HCT116 (cell line): ENCODE results near the gene PARVB. TPM values are rescaled to one million over a fixed set of nuclear protein-coding genes. Genes with fewer than 3 reads are reported as not detected.

Experiments
- ATAC-seq: fragments of 200-7000 bp; cut with Tn5 transposase; 2 replicates; pipeline ENCODE4 v1.9.1; 2020; ENCODE audit warnings: mild to moderate bottlenecking, moderate library complexity
- BruUV-seq: library from RNA; stranded (reverse); fragments of 400-500 nt; replicated peaks from 2 replicates; lab custom pipeline; 2021; lab: Mats Ljungman, UMichigan
- CTCF ChIA-PET: fragments of 300-600 bp; sonication (Branson Sonifier 250); formaldehyde crosslinking; loops from one replicate; lab custom pipeline; 2021; ENCODE audit warnings: antibody characterized with exemption; lab: Charles Lee
- POLR2A ChIA-PET: fragments of 300-600, 350-600 bp; sonication (Branson Sonifier 250); formaldehyde crosslinking; loops from one replicate; lab custom pipeline; 2021; ENCODE audit warnings: antibody characterized with exemption; lab: Charles Lee
- RAD21 ChIA-PET, 2 experiments: fragments of 300-600 bp; sonication (Branson Sonifier 250); formaldehyde crosslinking; loops; one replicate each; lab custom pipeline; 2023; ENCODE audit warnings: low total read pairs in 2 of 2; ENCODE audit not compliant: uncharacterized antibody in 2 of 2, unreplicated experiment in 2 of 2, low non-redundant PET in 1 of 2; lab: Charles Lee
- DNase-seq: peaks from one replicate; pipeline ENCODE4 v3.0.0-alpha.2; 2010; ENCODE audit warnings: low read depth, low spot score
- H2AFZ ChIP-seq: fragments of 200-600 bp; shearing (Covaris generic), sonication (generic); 2 replicates; pipeline ENCODE4 v1.6.1; 2017; ENCODE audit warnings: low read depth, mixed run types, mixed read lengths, antibody characterized with exemption, low read length; ENCODE audit not compliant: poor library complexity, severe bottlenecking
- H3K27ac ChIP-seq: 2 replicates; pipeline ENCODE4 v1.5.1; 2012; ENCODE audit warnings: low read depth, low read length
- H3K27me3 ChIP-seq: fragments of 200-600 bp; sonication (generic); 2 replicates; pipeline ENCODE4 v1.6.1; 2016; ENCODE audit warnings: mixed run types, low read length, mixed read lengths; ENCODE audit not compliant: insufficient read depth
- H3K36me3 ChIP-seq, 2 experiments: fragments of 200-500 bp in 1 of 2; fragments of 200-600 bp in 1 of 2; sonication (Bioruptor generic) in 1 of 2; sonication (generic) in 1 of 2; 2 replicates each; pipeline versions ENCODE4 v1.5.1 to v1.6.1; 2014 to 2016; ENCODE audit warnings: low read length in 2 of 2, inconsistent platforms in 1 of 2, mixed read lengths in 1 of 2, mixed run types in 1 of 2; ENCODE audit not compliant: insufficient read depth in 2 of 2, control insufficient read depth in 1 of 2
- H3K4me1 ChIP-seq, 2 experiments: fragments of 200-600 bp in 1 of 2; sonication (generic) in 1 of 2; 2 replicates each; pipeline versions ENCODE4 v1.5.1 to v1.6.1; 2012 to 2017; ENCODE audit warnings: low read length in 2 of 2, inconsistent platforms in 1 of 2, mild to moderate bottlenecking in 1 of 2, mixed read lengths in 1 of 2, mixed run types in 1 of 2, moderate library complexity in 1 of 2; ENCODE audit not compliant: insufficient read depth in 2 of 2, control insufficient read depth in 1 of 2
- H3K4me2 ChIP-seq: fragments of 200-600 bp; sonication (generic); 2 replicates; pipeline ENCODE4 v1.6.1; 2017; ENCODE audit warnings: mixed run types, low read length, mixed read lengths
- H3K4me3 ChIP-seq, 2 experiments: fragments of 200-600 bp in 1 of 2; sonication (generic) in 1 of 2; replicated peaks in 1 of 2; 2 replicates each; pipeline ENCODE4 v1.5.1; 2011 to 2016; ENCODE audit warnings: low read length in 2 of 2, control low read depth in 1 of 2, low read depth in 1 of 2, mild to moderate bottlenecking in 1 of 2, mixed read lengths in 1 of 2, mixed run types in 1 of 2
- H3K79me2 ChIP-seq: fragments of 200-600 bp; sonication (generic); 2 replicates; pipeline ENCODE4 v1.6.1; 2017; ENCODE audit warnings: mild to moderate bottlenecking, mixed run types, low read length, moderate library complexity, mixed read lengths; ENCODE audit not compliant: insufficient read depth
- H3K9ac ChIP-seq: fragments of 200-600 bp; sonication (generic); 2 replicates; pipeline ENCODE4 v1.6.1; 2016; ENCODE audit warnings: low read length, mixed read lengths
- H3K9me2 ChIP-seq: fragments of 200-600 bp; sonication (generic), shearing (Covaris generic); 2 replicates; pipeline ENCODE4 v1.6.1; 2017; ENCODE audit warnings: mixed run types, mild to moderate bottlenecking, moderate library complexity; ENCODE audit not compliant: insufficient read depth
- H3K9me3 ChIP-seq, 2 experiments: fragments of 200-500 bp in 1 of 2; fragments of 200-600 bp in 1 of 2; sonication (Bioruptor generic) in 1 of 2; sonication (generic) in 1 of 2; 2 replicates each; pipeline ENCODE4 v1.6.1; 2014 to 2017; ENCODE audit warnings: low read length in 2 of 2, mixed read lengths in 2 of 2, inconsistent platforms in 1 of 2, low read depth in 1 of 2, mild to moderate bottlenecking in 1 of 2, mixed run types in 1 of 2, moderate library complexity in 1 of 2; ENCODE audit not compliant: control insufficient read depth in 1 of 2, insufficient read depth in 1 of 2
- H4K20me1 ChIP-seq: fragments of 200-600 bp; sonication (generic), shearing (Covaris generic); 2 replicates; pipeline ENCODE4 v1.6.1; 2017; ENCODE audit warnings: mixed run types, mild to moderate bottlenecking, moderate library complexity; ENCODE audit not compliant: insufficient read depth
- CBX3 ChIP-seq: IDR thresholded peaks from 2 replicates; pipeline ENCODE4 v1.6.1; 2012; ENCODE audit warnings: low read depth
- CEBPB ChIP-seq: IDR thresholded peaks from 2 replicates; pipeline ENCODE4 v1.6.1; 2012; ENCODE audit warnings: low read depth
- CTCF ChIP-seq, 3 experiments: fragments of 200-600 bp in 1 of 3; sonication (generic) in 1 of 3; IDR thresholded peaks in 2 of 3; conservative IDR thresholded peaks in 1 of 3; 2 replicates each; pipeline ENCODE4 v1.5.1; 2012 to 2017; ENCODE audit warnings: low read depth in 2 of 3, low read length in 2 of 3, antibody characterized with exemption in 1 of 3, borderline replicate concordance in 1 of 3, control low read depth in 1 of 3, mild to moderate bottlenecking in 1 of 3, mixed read lengths in 1 of 3, mixed run types in 1 of 3, moderate library complexity in 1 of 3; ENCODE audit not compliant: insufficient read depth in 1 of 3
- EGR1 ChIP-seq: IDR thresholded peaks from 2 replicates; pipeline ENCODE4 v1.6.1; 2012; ENCODE audit warnings: low read depth
- ELF1 ChIP-seq: IDR thresholded peaks from 2 replicates; pipeline ENCODE4 v1.6.1; 2012; ENCODE audit warnings: low read depth, borderline replicate concordance
- EZH2 ChIP-seq: fragments of 200-600 bp; sonication (generic); IDR thresholded peaks from 2 replicates; pipeline ENCODE4 v1.6.1; 2017; ENCODE audit warnings: antibody characterized with exemption, mixed run types
- FOSL1 ChIP-seq: IDR thresholded peaks from 2 replicates; pipeline ENCODE4 v1.6.1; 2012; ENCODE audit warnings: low read depth
- JUND ChIP-seq: IDR thresholded peaks from 2 replicates; pipeline ENCODE4 v1.6.1; 2012
- MAX ChIP-seq: IDR thresholded peaks from 2 replicates; pipeline ENCODE4 v1.6.1; 2012
- POLR2A ChIP-seq: IDR thresholded peaks from 2 replicates; pipeline ENCODE4 v1.7.0; 2011; ENCODE audit warnings: borderline replicate concordance; ENCODE audit not compliant: insufficient read depth, insufficient read length; ENCODE audit errors: extremely low read depth
- POLR2AphosphoS5 ChIP-seq: IDR thresholded peaks from 2 replicates; pipeline ENCODE4 v1.6.1; 2011; ENCODE audit warnings: mild to moderate bottlenecking, low read depth, low read length, moderate library complexity
- RAD21 ChIP-seq: IDR thresholded peaks from 2 replicates; pipeline ENCODE4 v1.6.1; 2012; ENCODE audit warnings: low read depth, mild to moderate bottlenecking
- SIN3A ChIP-seq: IDR thresholded peaks from 2 replicates; pipeline ENCODE4 v1.6.1; 2012; ENCODE audit warnings: low read depth
- SP1 ChIP-seq: IDR thresholded peaks from 2 replicates; pipeline ENCODE4 v1.6.1; 2012; ENCODE audit warnings: low read depth
- SRF ChIP-seq: IDR thresholded peaks from 2 replicates; pipeline ENCODE4 v1.6.1; 2012; ENCODE audit warnings: low read depth
- ZFX ChIP-seq: fragments of 450-650 bp; IDR thresholded peaks from 2 replicates; pipeline ENCODE4 v1.6.1; 2017
- ZNF274 ChIP-seq: fragments of 200-500 bp; sonication (Bioruptor generic); IDR thresholded peaks from 2 replicates; pipeline ENCODE4 v1.6.1; 2014; ENCODE audit warnings: mild to moderate bottlenecking, low read depth, low read length, inconsistent platforms
- intact Hi-C: fragments of 100-400 bp; cut with micrococcal nuclease; formaldehyde crosslinking; loops from 2 replicates; pipeline ENCODE4 v1.10.0; 2022
- total RNA-seq: library from RNA; stranded (reverse); gene quantifications from one replicate; pipeline ENCODE4 v1.2.1, GENCODE V29; 2021; ENCODE audit not compliant: unreplicated experiment
- TF ChIP-seq, protein P1 (sequence below): IDR thresholded peaks from 2 replicates; pipeline ENCODE4 v1.6.1; 2012; ENCODE audit warnings: low read depth

The PARVB gene
- total RNA-seq, 1 experiment from 2014 or later: 21.4 TPM

DNA sequence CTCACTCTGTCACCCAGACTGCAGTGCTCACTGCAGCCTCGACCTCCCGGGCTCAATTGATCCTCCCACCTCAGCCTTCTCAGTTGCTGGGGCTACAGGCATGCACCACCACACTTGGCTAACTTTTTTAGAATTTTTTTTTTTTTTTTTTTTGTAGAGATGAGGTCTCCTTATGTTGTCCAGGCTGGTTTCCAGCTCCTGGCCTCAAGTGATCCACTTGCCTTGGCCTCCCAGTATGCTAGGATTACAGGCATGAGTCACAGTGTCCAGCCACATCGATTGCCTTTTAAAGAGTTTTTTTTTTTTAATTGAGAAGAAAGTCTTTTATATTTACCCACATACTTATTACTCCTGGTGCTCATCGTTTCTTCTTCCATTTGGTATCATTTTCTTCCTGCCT, 186.6 kb downstream of the PARVB start:
- Histone ChIP-seq H3K9me3 (peaks cover 0 to 6% of the 10 kb centered on the region in 2 experiments; a peak in 1 of 4 replicates), H3K4me3 (no peak overlapping the region), H3K36me3 (no peaks in the 10 kb centered on the region), H3K9me2 (no peaks in the 10 kb centered on the region), H3K27me3 (peaks cover 12% of the 10 kb centered on the region), H3K4me2 (no peak overlapping the region), H3K9ac (no peak overlapping the region), H4K20me1 (no peaks in the 10 kb centered on the region), H3K79me2 (no peaks in the 10 kb centered on the region), H3K27ac (no peak overlapping the region), H2AFZ (no peak overlapping the region), H3K4me1 (no peaks in the 10 kb centered on the region)
- ATAC-seq: no peak
- ChIA-PET POLR2A (no interaction called here), RAD21 (no interaction called here), CTCF (no interaction called here)
- intact Hi-C loops: no loop called here
- no peak for DNase-seq
- no peak for TF ChIP-seq SRF
- no peak for TF ChIP-seq ELF1
- no peak for TF ChIP-seq RAD21
- no peak for TF ChIP-seq MAX
- no peak for TF ChIP-seq JUND
- no peak for TF ChIP-seq EZH2
- TF ChIP-seq FOSL1: no peak
- no peak for TF ChIP-seq POLR2AphosphoS5
- no peak for TF ChIP-seq ZFX
- TF ChIP-seq ZNF274: no peak
- TF ChIP-seq CBX3: no peak
- no peak for TF ChIP-seq EGR1
- no peak for TF ChIP-seq CEBPB
- no TSS peak for BruUV-seq

GRCh38 chr22:44211256-44211945, 187.3 kb downstream of the PARVB start:
- BruUV-seq: no TSS peak
- Histone ChIP-seq H3K4me1 (no peaks in the 10 kb centered on the region), H2AFZ (no peak overlapping the region), H3K79me2 (no peaks in the 10 kb centered on the region), H3K9ac (no peak overlapping the region), H3K4me3 (no peak overlapping the region), H3K27ac (no peak overlapping the region), H3K4me2 (no peak overlapping the region), H4K20me1 (no peaks in the 10 kb centered on the region), H3K27me3 (peaks cover 12% of the 10 kb centered on the region), H3K9me3 (peaks cover 0 to 6% of the 10 kb centered on the region in 2 experiments; a peak in 1 of 4 replicates), H3K36me3 (no peaks in the 10 kb centered on the region), H3K9me2 (no peaks in the 10 kb centered on the region)
- ChIA-PET POLR2A (no interaction called here), CTCF (no interaction called here), RAD21 (no interaction called here)
- no peak for DNase-seq
- intact Hi-C loops: no loop called here
- no peak for ATAC-seq
- TF ChIP-seq ZNF274 (no peak), SP1 (no peak), POLR2A (no peak), SIN3A (no peak), CEBPB (no peak), CTCF (IDR thresholded peaks at IDR 0.05 in 2 of 3, conservative IDR thresholded peaks at IDR 0.05 in 1 of 3; ENCODE audit: borderline replicate concordance in 1 of 3, insufficient read depth in 1 of 3, low read depth in 2 of 3, low read length in 2 of 3) (no peak), EZH2 (no peak)
- TF ChIP-seq, protein P1, sequence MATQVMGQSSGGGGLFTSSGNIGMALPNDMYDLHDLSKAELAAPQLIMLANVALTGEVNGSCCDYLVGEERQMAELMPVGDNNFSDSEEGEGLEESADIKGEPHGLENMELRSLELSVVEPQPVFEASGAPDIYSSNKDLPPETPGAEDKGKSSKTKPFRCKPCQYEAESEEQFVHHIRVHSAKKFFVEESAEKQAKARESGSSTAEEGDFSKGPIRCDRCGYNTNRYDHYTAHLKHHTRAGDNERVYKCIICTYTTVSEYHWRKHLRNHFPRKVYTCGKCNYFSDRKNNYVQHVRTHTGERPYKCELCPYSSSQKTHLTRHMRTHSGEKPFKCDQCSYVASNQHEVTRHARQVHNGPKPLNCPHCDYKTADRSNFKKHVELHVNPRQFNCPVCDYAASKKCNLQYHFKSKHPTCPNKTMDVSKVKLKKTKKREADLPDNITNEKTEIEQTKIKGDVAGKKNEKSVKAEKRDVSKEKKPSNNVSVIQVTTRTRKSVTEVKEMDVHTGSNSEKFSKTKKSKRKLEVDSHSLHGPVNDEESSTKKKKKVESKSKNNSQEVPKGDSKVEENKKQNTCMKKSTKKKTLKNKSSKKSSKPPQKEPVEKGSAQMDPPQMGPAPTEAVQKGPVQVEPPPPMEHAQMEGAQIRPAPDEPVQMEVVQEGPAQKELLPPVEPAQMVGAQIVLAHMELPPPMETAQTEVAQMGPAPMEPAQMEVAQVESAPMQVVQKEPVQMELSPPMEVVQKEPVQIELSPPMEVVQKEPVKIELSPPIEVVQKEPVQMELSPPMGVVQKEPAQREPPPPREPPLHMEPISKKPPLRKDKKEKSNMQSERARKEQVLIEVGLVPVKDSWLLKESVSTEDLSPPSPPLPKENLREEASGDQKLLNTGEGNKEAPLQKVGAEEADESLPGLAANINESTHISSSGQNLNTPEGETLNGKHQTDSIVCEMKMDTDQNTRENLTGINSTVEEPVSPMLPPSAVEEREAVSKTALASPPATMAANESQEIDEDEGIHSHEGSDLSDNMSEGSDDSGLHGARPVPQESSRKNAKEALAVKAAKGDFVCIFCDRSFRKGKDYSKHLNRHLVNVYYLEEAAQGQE: no peak
